Psoas muscle (tissue), 8 donors: ENCODE results near the gene AMIGO1. TPM values are rescaled to one million over a fixed set of nuclear protein-coding genes. Genes with fewer than 3 reads are reported as not detected.
"Not testable (repeated sequence)": the region's sequence is repeated elsewhere in the genome, so short reads cannot be mapped to it uniquely, and the experiment has no call there.

Experiments used
- ATAC-seq, 4 donors: fragments of 200-7000 bp; cut with Tn5 transposase; one replicate each; pipeline ENCODE4 v1.9.1; 2020; ENCODE audit warnings: moderate library complexity in 3 of 4, mild to moderate bottlenecking in 2 of 4
- DNase-seq, 2 donors: peaks; one replicate each; pipeline ENCODE4 v3.0.0-alpha.2; 2020
- H3K27ac ChIP-seq: fragments of 200-600 bp; one replicate; pipeline ENCODE4 v1.8.0; 2022
- H3K27me3 ChIP-seq, 3 donors: fragments of 200-600 bp in 1 of 3; one replicate each; pipeline versions ENCODE4 v1.6.1 to v1.8.0; 2013 to 2022; ENCODE audit warnings: low read length in 2 of 3, mild to moderate bottlenecking in 2 of 3, moderate library complexity in 1 of 3; ENCODE audit not compliant: insufficient read depth in 3 of 3
- H3K36me3 ChIP-seq, 2 donors: fragments of 200-600 bp in 1 of 2; one replicate each; pipeline versions ENCODE4 v1.6.1 to v1.8.0; 2013 to 2022; ENCODE audit warnings: low read depth in 1 of 2, mild to moderate bottlenecking in 1 of 2, moderate library complexity in 1 of 2; ENCODE audit not compliant: insufficient read depth in 1 of 2
- H3K4me1 ChIP-seq: fragments of 200-600 bp; one replicate; pipeline ENCODE4 v1.8.0; 2022
- H3K4me3 ChIP-seq: fragments of 200-600 bp; one replicate; pipeline ENCODE4 v1.8.0; 2022; ENCODE audit warnings: mild to moderate bottlenecking
- H3K9me3 ChIP-seq: fragments of 200-600 bp; one replicate; pipeline ENCODE4 v1.8.0; 2022
- CTCF ChIP-seq: fragments of 200-600 bp; IDR thresholded peaks from one replicate; pipeline ENCODE4 v1.8.0; 2022; ENCODE audit warnings: antibody characterized with exemption
- WGBS, 3 donors: extraction: QIAGEN DNeasy Blood & Tissue Kit; methylation state at CpG; one replicate each; pipeline versions ENCODE4 v1.1.6 to v1.1.7; 2013; 5-methylcytosine and 5-hydroxymethylcytosine counted together
- intact Hi-C, 2 donors: fragments of 100-400 bp; cut with DNase I; formaldehyde crosslinking; loops; one replicate each; pipeline versions ENCODE4 v1.11.0 to v1.14.2; 2022
- polyA plus RNA-seq, 3 donors: library from polyadenylated mRNA; stranded (reverse); fragments of 200-250 nt; gene quantifications; one replicate each; pipeline ENCODE4 v1.2.3, GENCODE V29; 2013
- total RNA-seq, 4 donors: library from RNA; stranded (reverse); fragmentation: NEBNext Ultra II Directional in 2 of 4; extraction: Animal tissue kit (Norgen Biotek cat#: 25700) in 2 of 4; gene quantifications; one replicate each; pipeline versions ENCODE4 v1.2.1 to v1.2.4, GENCODE V29; 2021 to 2023
- donor health status: healthy with polysubstance abuse.
- donor health status: DM: no; HTN: no; CAD: no; lungs with moderate emphysema.
- donor health status: Bipolar disorder and iron deficiency.
- donor health status: healthy.
- donor health status: DM: yes; HTN: yes; CAD: no.
- donor health status: DM: no; HTN: no; CAD: no.
- donor health status: DM: no; HTN: no; CAD: no.
- donor health status: DM: yes; HTN: yes; CAD: no.

Gene AMIGO1
- total and polyA plus RNA-seq, 7 donors: 3.1 to 16.6 (median 10.0) TPM

GRCh38 chr1:109475261-109475660, 34.3 kb downstream of the AMIGO1 start:
- Histone ChIP-seq H3K4me1 (peaks cover 56% of the 10 kb centered on the region), H3K4me3 (no peak overlapping the region), H3K9me3 (no peaks in the 10 kb centered on the region), H3K27me3 (no peaks in the 10 kb centered on the region), H3K27ac (peak overlapping the region; percentile 97), H3K36me3 (peaks cover 0 to 62% of the 10 kb centered on the region in 2 donors)
- no peak for DNase-seq
- intact Hi-C loops: no loop called here
- WGBS, 3 donors: 81 to 87% (median 82%) methylated on average over 9 of the region's 9 CpGs
- no peak for ATAC-seq
- TF ChIP-seq CTCF: no peak

DNA sequence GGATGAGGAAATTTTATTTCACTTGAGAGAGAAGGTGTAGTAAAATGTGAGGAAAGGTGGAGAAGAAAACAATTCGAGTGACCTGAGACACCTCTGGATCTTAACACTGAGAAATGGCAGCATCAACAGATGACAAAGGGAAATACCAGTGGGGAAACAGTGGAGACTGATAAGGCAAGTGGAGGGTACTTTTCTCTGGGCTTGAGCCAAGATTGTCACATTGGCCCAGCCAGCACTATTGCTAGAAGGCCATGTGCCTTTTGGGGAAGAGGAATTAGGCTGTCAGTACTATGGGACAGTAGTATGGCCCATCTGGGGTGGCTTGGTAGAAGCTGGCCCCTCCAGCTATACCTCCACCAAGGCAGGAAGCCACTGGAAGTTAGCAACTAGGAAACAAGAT, 34.8 kb downstream of the AMIGO1 start:
- TF ChIP-seq CTCF: no peak
- 79 to 87% (median 85%) methylated on average over 1 of the region's 1 CpG for WGBS, 3 donors
- no peaks in the 10 kb centered on the region for H3K27me3 ChIP-seq
- H3K36me3 ChIP-seq: peaks cover 0 to 56% of the 10 kb centered on the region in 2 donors
- H3K27ac ChIP-seq: peak overlapping the region; percentile 97
- H3K4me3 ChIP-seq: no peak overlapping the region
- DNase-seq: no peak
- no peak for ATAC-seq
- H3K4me1 ChIP-seq: peaks cover 61% of the 10 kb centered on the region
- H3K9me3 ChIP-seq: no peaks in the 10 kb centered on the region
- intact Hi-C loops: no loop called here

DNA sequence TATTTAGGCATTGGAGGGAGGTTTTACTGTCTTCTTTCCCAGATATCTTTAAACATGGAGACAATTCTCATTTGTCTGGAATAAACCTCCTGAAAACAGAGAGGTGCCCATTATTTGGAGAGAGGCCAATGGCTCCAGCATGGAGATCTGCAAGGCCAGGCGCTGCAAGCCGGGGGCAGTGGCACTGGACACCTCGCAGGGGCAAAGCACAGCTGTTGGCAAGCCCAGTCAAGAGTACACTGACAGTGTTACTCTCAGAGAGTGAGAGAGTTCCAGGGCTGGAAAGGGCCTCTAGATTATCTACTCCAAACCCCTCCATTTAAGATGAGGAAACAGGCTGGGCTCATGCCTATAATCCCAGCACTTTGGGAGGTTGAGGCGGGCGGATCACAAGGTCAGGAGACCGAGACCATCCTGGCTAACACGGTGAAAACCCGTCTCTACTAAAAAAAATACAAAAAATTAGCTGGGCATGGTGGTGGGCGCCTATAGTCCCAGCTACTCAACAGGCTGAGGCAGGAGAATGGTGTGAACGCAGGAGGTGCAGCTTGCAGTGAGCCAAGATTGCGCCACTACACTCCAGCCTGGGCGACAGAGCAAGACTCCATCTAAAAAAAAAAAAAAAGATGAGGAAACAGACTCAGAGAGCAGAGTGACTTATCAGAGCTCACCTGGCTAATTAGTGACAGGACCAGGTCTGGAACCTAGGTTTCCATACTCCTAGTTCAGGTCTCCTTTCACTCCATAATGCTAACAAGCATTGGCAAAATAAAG, 36.1 kb downstream of the AMIGO1 start:
- H3K36me3 ChIP-seq: peaks cover 0 to 44% of the 10 kb centered on the region in 2 donors
- H3K27me3 ChIP-seq, H3K9me3 ChIP-seq, intact Hi-C loops: not testable (repeated sequence)
- peaks cover 63% of the 10 kb centered on the region for H3K4me1 ChIP-seq
- ATAC-seq (peak; percentile 55 to 69 (median 66)), DNase-seq (peak in 1 of 2 donors; percentile 69)
- WGBS, 3 donors: 44 to 70% (median 57%) methylated on average over 12 of the region's 12 CpGs
- H3K27ac ChIP-seq: peak overlapping the region; percentile 97
- H3K4me3 ChIP-seq: peak overlapping the region; percentile 18

GRCh38 chr1:109472779-109473178, 36.7 kb downstream of the AMIGO1 start:
- intact Hi-C loops: no loop called here
- peak in 3 of 4 donors; percentile 31 to 62 (median 51) for ATAC-seq

More at GRCh38 chr1:109472779-109473178, 36.7 kb downstream of the AMIGO1 start:
- H3K4me1 ChIP-seq: peaks cover 69% of the 10 kb centered on the region
- no peaks in the 10 kb centered on the region for H3K9me3 ChIP-seq
- WGBS, 3 donors: 21 to 26% (median 25%) methylated on average over 3 of the region's 3 CpGs
- peaks cover 0 to 37% of the 10 kb centered on the region in 2 donors for H3K36me3 ChIP-seq
- peak overlapping the region; percentile 97 for H3K27ac ChIP-seq
- peak overlapping the region; percentile 18 for H3K4me3 ChIP-seq
- no peak for DNase-seq
- no peak for TF ChIP-seq CTCF
- no peaks in the 10 kb centered on the region for H3K27me3 ChIP-seq
